C4-2B (cell line): ENCODE data around the gene ZBTB7A.

Experiments
- H3K27ac ChIP-seq: fragments of 450-650 bp; 2 replicates; pipeline ENCODE4 v1.5.1; 2017
- ZFX ChIP-seq: fragments of 450-650 bp; IDR thresholded peaks from 2 replicates; pipeline ENCODE4 v1.6.1; 2017
- TF ChIP-seq, protein P1 (sequence below): fragments of 450-650 bp; conservative IDR thresholded peaks from 2 replicates; pipeline ENCODE4 v1.5.1; 2017; ENCODE audit warnings: mild to moderate bottlenecking

Gene ZBTB7A

DNA sequence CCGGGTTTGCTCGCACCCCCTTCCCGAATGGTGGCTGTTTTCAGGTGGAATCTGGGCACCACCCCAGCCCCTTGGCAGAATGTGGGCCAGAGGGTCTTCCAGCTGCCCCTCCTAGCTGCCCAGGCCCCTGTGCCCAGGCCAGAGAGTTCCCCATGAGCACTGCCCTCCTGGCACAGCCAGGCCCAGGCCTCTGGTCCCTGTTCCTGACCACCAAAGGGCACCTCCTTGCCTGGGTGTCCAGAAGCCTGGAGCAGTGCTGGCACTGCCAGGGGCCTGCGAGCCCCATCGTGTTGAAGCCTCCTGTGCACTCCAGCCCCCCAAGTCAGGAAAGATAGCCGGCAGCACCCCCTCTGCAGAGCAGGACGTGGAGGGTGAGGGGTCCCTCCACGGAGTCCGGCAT lies 35.7 kb downstream of the ZBTB7A start:
- TF ChIP-seq, protein P1, sequence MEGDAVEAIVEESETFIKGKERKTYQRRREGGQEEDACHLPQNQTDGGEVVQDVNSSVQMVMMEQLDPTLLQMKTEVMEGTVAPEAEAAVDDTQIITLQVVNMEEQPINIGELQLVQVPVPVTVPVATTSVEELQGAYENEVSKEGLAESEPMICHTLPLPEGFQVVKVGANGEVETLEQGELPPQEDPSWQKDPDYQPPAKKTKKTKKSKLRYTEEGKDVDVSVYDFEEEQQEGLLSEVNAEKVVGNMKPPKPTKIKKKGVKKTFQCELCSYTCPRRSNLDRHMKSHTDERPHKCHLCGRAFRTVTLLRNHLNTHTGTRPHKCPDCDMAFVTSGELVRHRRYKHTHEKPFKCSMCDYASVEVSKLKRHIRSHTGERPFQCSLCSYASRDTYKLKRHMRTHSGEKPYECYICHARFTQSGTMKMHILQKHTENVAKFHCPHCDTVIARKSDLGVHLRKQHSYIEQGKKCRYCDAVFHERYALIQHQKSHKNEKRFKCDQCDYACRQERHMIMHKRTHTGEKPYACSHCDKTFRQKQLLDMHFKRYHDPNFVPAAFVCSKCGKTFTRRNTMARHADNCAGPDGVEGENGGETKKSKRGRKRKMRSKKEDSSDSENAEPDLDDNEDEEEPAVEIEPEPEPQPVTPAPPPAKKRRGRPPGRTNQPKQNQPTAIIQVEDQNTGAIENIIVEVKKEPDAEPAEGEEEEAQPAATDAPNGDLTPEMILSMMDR, result no peak
- TF ChIP-seq ZFX, result no peak
- no peak overlapping the region for H3K27ac ChIP-seq

DNA sequence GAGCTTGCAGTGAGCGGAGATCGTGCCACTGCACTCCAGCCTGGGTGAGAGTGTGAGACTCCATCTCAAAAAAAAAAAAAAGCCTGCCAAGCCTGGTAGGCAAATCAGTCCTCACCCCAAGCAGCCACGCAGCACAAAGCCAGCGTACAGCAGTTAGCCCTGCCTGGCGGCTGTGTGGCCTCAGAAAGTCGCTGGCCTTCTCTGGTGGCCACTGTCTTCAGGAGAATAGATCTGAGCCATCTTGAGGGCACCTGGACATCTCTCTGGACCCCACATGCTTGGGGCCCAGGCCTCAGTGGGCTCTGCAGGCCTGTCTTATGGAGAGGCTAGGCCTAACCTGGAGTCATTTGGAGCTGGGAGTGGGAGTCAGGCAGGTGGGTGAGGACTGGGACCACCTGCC lies 36.1 kb downstream of the ZBTB7A start:
- no peak overlapping the region for H3K27ac ChIP-seq
- TF ChIP-seq, protein P1, result no peak
- TF ChIP-seq ZFX, result no peak

DNA sequence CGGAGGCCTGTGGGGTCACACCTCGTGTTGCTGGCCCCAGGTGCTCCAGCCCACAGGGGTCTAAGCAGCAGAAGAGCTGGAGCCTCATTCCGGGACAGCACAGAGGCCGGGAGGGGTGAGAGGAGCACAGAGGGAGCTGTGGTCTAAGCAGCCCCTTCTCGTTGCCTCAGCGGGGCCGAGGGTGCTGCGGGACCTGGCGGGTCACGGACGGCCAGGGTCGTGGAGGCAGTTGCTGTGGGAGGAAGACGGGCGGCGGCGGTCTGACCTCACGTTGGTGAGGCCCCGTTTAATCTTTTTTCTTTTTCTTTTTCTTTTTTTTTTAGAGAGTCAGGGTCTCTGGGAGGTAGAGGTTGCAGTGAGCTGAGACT lies 37.5 kb downstream of the ZBTB7A start:
- TF ChIP-seq, protein P1, result no peak
- no peak for TF ChIP-seq ZFX
- H3K27ac ChIP-seq, result no peak overlapping the region

DNA sequence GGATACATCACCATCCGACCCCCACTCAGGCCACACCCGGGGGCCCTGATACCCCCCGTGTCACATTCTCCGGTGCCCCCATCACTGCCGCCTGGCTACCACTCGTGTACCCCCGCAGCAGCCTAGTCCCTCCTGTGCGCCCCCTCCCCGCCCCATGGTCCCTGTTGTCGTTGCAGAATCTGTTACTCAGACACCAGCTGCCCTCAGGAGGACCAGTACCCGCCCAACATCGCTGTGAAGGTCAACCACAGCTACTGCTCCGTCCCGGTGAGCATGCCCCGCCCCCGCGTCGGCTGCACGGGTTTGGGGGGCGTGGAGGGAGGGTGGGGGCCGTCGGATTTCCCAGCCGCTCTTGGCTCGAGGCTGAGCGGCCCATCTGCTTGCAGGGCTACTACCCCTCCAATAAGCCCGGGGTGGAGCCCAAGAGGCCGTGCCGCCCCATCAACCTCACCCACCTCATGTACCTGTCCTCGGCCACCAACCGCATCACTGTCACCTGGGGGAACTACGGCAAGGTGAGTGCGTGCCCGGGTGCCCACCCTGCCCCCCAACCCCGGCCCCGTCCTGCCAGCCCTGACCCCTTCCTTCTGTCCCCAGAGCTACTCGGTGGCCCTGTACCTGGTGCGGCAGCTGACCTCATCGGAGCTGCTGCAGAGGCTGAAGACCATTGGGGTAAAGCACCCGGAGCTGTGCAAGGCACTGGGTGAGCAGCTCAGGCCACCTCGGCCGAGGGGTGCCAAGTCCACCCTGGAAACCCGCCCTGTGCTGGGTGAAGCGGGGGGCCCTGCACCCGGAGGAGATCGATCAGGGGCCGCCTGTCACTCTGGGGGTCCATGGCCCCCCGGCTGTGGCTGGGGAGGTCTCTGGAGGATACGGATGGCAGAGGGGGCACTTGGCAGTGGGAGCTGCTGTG lies 38.1 kb downstream of the ZBTB7A start:
- TF ChIP-seq, protein P1, result no peak
- TF ChIP-seq ZFX, result no peak
- H3K27ac ChIP-seq, result no peak overlapping the region

DNA sequence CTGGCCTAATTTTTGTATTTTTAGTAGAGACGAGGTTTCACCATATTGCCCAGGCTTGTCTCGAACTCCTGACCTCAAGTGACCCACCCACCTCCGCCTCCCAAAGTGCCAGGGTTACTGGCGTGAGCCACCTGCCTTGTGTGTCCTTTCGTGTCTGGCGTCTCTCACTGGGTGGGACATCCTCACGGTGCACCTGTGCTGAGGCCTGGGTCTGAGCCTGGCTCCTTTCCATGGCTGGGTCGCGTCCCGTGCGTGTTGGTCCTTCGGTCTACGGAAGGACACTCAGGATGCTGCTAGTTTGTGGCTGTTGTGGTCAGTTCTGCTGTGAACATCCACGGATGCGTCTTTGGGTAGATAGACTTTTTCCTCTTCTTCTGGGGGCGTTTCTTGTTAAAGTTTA lies 39.6 kb downstream of the ZBTB7A start:
- TF ChIP-seq, protein P1, result no peak
- no peak for TF ChIP-seq ZFX
- no peak overlapping the region for H3K27ac ChIP-seq

DNA sequence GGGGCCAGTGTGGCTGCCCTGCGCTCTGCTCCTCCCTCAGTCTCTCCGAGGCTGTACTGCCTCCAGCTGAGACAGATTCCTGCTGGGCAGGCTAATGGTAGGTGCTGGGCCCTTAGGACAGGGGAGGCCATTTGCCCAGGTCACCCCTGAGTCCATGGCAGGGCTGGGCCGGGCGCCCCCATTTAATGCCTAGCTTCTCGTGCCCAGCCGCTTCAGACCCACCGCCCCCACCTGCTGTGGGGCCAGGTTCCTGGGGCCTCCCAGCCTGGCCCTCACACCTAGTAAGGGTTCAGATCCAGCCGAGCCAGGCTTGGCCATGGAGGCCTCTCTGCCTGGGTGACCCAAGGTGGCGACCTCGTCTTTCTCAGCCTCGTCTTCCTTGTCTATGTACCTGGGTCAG lies 41.4 kb downstream of the ZBTB7A start:
- TF ChIP-seq, protein P1, result no peak
- TF ChIP-seq ZFX, result no peak
- H3K27ac ChIP-seq, result no peak overlapping the region

DNA sequence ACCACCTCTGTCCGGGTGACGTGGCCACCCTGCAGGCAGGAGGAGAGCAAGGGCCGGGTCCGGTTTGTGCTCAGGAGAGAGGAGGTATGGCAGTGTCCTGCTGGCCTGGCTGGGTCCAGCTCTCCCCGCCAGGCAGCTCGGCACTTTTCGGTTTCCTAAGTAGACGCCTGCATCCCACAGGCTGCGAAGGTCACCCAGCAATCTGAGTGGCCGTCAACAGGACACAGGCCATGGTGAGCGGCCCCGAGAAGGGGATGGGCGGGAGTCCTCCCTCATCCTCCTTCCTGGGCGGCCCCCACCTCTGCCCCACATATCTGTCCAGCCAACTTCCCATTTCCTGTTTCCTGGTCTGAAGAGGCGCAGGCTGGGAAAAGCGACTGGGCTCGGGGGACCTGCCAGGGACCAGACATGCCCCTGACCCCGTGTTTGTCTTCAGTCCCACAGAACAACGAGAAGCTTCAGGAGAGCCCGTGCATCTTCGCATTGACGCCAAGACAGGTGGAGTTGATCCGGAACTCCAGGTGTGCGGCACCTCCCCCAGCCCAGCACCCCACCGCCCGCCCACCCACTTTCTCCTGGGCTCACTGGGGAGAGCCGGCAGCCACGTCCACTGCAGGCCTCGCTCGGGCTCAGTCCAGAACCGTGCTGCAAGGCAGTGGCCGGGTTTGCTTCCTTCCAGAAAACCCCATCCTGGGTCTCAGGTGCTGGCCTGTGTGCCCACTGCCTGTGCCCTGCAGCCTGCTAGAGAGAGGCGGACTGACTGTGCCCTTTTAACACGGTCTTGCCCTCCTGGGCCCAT lies 42.9 kb downstream of the ZBTB7A start:
- H3K27ac ChIP-seq, result no peak overlapping the region
- TF ChIP-seq ZFX, result no peak
- TF ChIP-seq, protein P1, result no peak
